ENCODE data around the gene SCAPER. TPM values are rescaled to one million over a fixed set of nuclear protein-coding genes. Genes with fewer than 3 reads are reported as not detected.

Gene SCAPER
- total and polyA plus RNA-seq, 12 donors, result 6.9 to 48.1 (median 39.5) TPM

- Histone ChIP-seq H3K27me3 (no peaks in the 10 kb centered on the region), H3K27ac (peak overlapping the region in 2 of 10 donors; percentile 70 to 82), H3K36me3 (no peaks in the 10 kb centered on the region), H3K4me1 (peaks cover 0 to 26% (median 15%) of the 10 kb centered on the region in 9 donors), H3K9me3 (peaks cover 0 to 38% (median 24%) of the 10 kb centered on the region in 11 donors), H3K4me3 (no peak overlapping the region)
- peak in 1 of 8 donors; percentile 60 for ATAC-seq
- TF ChIP-seq, protein P1, sequence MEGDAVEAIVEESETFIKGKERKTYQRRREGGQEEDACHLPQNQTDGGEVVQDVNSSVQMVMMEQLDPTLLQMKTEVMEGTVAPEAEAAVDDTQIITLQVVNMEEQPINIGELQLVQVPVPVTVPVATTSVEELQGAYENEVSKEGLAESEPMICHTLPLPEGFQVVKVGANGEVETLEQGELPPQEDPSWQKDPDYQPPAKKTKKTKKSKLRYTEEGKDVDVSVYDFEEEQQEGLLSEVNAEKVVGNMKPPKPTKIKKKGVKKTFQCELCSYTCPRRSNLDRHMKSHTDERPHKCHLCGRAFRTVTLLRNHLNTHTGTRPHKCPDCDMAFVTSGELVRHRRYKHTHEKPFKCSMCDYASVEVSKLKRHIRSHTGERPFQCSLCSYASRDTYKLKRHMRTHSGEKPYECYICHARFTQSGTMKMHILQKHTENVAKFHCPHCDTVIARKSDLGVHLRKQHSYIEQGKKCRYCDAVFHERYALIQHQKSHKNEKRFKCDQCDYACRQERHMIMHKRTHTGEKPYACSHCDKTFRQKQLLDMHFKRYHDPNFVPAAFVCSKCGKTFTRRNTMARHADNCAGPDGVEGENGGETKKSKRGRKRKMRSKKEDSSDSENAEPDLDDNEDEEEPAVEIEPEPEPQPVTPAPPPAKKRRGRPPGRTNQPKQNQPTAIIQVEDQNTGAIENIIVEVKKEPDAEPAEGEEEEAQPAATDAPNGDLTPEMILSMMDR (IDR thresholded peaks at IDR 0.05), result no peak
- no peak for DNase-seq
- WGBS, 2 donors, result 98% methylated on average over 5 of the region's 5 CpGs
- intact Hi-C loops (cut with DNase I), result no loop called here
Observed at GRCh38 chr15:76577879-76578512, 327.1 kb downstream of the SCAPER start.

- Histone ChIP-seq H3K27ac (peak overlapping the region in 9 of 10 donors; percentile 1 to 82 (median 69)), H3K27me3 (no peaks in the 10 kb centered on the region), H3K4me3 (peak overlapping the region in 1 of 10 donors; percentile 14), H3K9me3 (peaks cover 0 to 25% (median 11%) of the 10 kb centered on the region in 11 donors), H3K4me1 (peaks cover 0 to 26% (median 15%) of the 10 kb centered on the region in 9 donors), H3K36me3 (no peaks in the 10 kb centered on the region)
- ATAC-seq (peak; percentile 91 to 99 (median 96)), DNase-seq (peak; percentile 70 to 72)
- TF ChIP-seq, protein P1 (IDR thresholded peaks at IDR 0.05), result no peak
- 53 to 67% methylated on average over 9 of the region's 9 CpGs for WGBS, 2 donors
- intact Hi-C loops (cut with DNase I), result no loop called here
Observed at GRCh38 chr15:76576523-76577279, 328.4 kb downstream of the SCAPER start.

GRCh38 chr15:76575679-76576078 lies 329.5 kb downstream of the SCAPER start:
- Histone ChIP-seq H3K9me3 (peaks cover 0 to 15% (median under 1%) of the 10 kb centered on the region in 11 donors), H3K36me3 (peaks cover 0 to 1% (median 0%) of the 10 kb centered on the region in 9 donors), H3K4me3 (no peak overlapping the region), H3K4me1 (peaks cover 0 to 26% (median 15%) of the 10 kb centered on the region in 9 donors), H3K27me3 (no peaks in the 10 kb centered on the region), H3K27ac (peak overlapping the region in 1 of 10 donors; percentile 74)
- no peak for DNase-seq
- no peak for ATAC-seq
- TF ChIP-seq, protein P1 (IDR thresholded peaks at IDR 0.05), result no peak
- WGBS, 2 donors, result 82 to 90% methylated on average over 2 of the region's 2 CpGs
- intact Hi-C loops (cut with DNase I), result no loop called here

- intact Hi-C loops (cut with DNase I), result no loop called here
- DNase-seq (no peak), ATAC-seq (no peak)
- peaks cover 0 to 2% (median 0%) of the 10 kb centered on the region in 9 donors for H3K36me3 ChIP-seq
- H3K27ac ChIP-seq, result no peak overlapping the region
- TF ChIP-seq, protein P1 (IDR thresholded peaks at IDR 0.05), result no peak
- H3K9me3 ChIP-seq, result peaks cover 0 to 14% (median 0%) of the 10 kb centered on the region in 11 donors
- peaks cover 0 to 26% (median 15%) of the 10 kb centered on the region in 9 donors for H3K4me1 ChIP-seq
- WGBS, 2 donors, result 84 to 95% methylated on average over 1 of the region's 1 CpG
- no peak overlapping the region for H3K4me3 ChIP-seq
- no peaks in the 10 kb centered on the region for H3K27me3 ChIP-seq
Observed at GRCh38 chr15:76575274-76575673, 329.9 kb downstream of the SCAPER start.

Measured in heart right ventricle (tissue), 16 donors.